Activated CD4-positive, alpha-beta T cell treated with anti-CD3 and anti-CD28 coated beads for 36 hours (primary cell): Measurements from ENCODE around the gene TLK2. TPM values are rescaled to one million over a fixed set of nuclear protein-coding genes. Genes with fewer than 3 reads are reported as not detected.
"Not testable (repeated sequence)": the region's sequence is repeated elsewhere in the genome, so short reads cannot be mapped to it uniquely, and the experiment has no call there.

ENCODE experiments used
- ATAC-seq: fragments of 200-7000 bp; cut with Tn5 transposase; one replicate; pipeline ENCODE4 v1.10.0; 2021; ENCODE audit warnings: mild to moderate bottlenecking, moderate library complexity
- CTCF ChIA-PET: fragments of 350-600 bp; sonication (Branson Sonifier 250); formaldehyde crosslinking; loops from one replicate; lab custom pipeline; 2021; ENCODE audit warnings: antibody characterized with exemption; lab: Charles Lee
- POLR2A ChIA-PET: fragments of 350-600 bp; sonication (Branson Sonifier 250); formaldehyde crosslinking; loops from one replicate; lab custom pipeline; 2021; ENCODE audit warnings: antibody characterized with exemption, inconsistent platforms; lab: Charles Lee
- DNase-seq: peaks from one replicate; pipeline ENCODE4 v3.0.0-alpha.2; 2020
- H3K27ac Mint-ChIP-seq: one replicate; pipeline ENCODE4 v1.8.0; 2021; ENCODE audit warnings: mixed read lengths
- H3K27me3 Mint-ChIP-seq: one replicate; pipeline ENCODE4 v1.8.0; 2021; ENCODE audit warnings: mixed read lengths
- H3K36me3 Mint-ChIP-seq: one replicate; pipeline ENCODE4 v1.8.0; 2021; ENCODE audit warnings: low read depth, mixed read lengths
- H3K4me1 Mint-ChIP-seq: one replicate; pipeline ENCODE4 v1.8.0; 2021; ENCODE audit warnings: mixed read lengths
- H3K4me3 Mint-ChIP-seq: one replicate; pipeline ENCODE4 v1.8.0; 2021; ENCODE audit warnings: mild to moderate bottlenecking, moderate library complexity, mixed read lengths
- H3K9me3 Mint-ChIP-seq: one replicate; pipeline ENCODE4 v1.8.0; 2021; ENCODE audit warnings: low read depth, mixed read lengths
- intact Hi-C, 2 experiments: fragments of 100-400 bp; cut with DNase I in 1 of 2; cut with micrococcal nuclease in 1 of 2; formaldehyde crosslinking; loops; one replicate each; pipeline versions ENCODE4 v1.14.2 to v1.15.1; 2022 to 2024; cut with DNase I, micrococcal nuclease
- total RNA-seq, 2 experiments: library from RNA; stranded (reverse); gene quantifications; one replicate each; pipeline ENCODE4 v1.2.3, GENCODE V29; 2021

Gene TLK2
- total RNA-seq, 2 experiments from 2014 or later, result 37.4 to 60.2 TPM

DNA sequence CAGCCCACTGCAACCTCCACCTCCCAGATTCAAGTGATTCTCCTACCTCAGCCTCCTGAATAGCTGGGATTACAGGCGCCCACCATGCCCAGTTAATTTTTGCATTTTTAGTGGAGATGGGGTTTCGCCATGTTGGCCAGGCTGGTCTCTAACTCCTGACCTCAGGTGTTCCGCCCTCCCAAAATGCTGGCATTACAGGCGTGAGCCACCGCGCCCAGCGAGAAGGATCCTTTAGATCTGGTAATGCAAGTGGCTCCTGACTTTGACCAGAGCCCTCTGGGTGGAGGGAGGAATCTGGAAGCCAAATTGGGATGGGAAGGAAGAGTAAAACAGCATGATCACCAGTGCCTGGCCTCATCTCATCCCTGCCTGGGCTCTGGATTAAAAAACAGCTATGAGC is 13.4 kb upstream of the TLK2 start:
- POLR2A ChIA-PET, H3K4me3 Mint-ChIP-seq, H3K36me3 Mint-ChIP-seq, ATAC-seq, DNase-seq, H3K9me3 Mint-ChIP-seq, H3K27me3 Mint-ChIP-seq, H3K4me1 Mint-ChIP-seq, intact Hi-C loops, H3K27ac Mint-ChIP-seq, CTCF ChIA-PET: not testable (repeated sequence)

- peak; percentile 81 for DNase-seq
- H3K27me3 Mint-ChIP-seq, H3K9me3 Mint-ChIP-seq, intact Hi-C loops, H3K36me3 Mint-ChIP-seq, CTCF ChIA-PET, H3K4me1 Mint-ChIP-seq, H3K4me3 Mint-ChIP-seq, H3K27ac Mint-ChIP-seq: not testable (repeated sequence)
- ATAC-seq, result peak; percentile 64
- POLR2A ChIA-PET, result interaction anchor here (0.6 kb wide), 1 partner anchor 11 kb away, joined by 10 read pairs; no protein-coding TSS in a partner anchor
Measured at GRCh38 chr17:62470666-62471379, 7.8 kb upstream of the TLK2 start.

- ATAC-seq, H3K4me1 Mint-ChIP-seq, H3K36me3 Mint-ChIP-seq, H3K4me3 Mint-ChIP-seq, CTCF ChIA-PET, POLR2A ChIA-PET, DNase-seq, H3K27ac Mint-ChIP-seq, H3K9me3 Mint-ChIP-seq, H3K27me3 Mint-ChIP-seq, intact Hi-C loops: not testable (repeated sequence)
Measured at GRCh38 chr17:62471380-62471880, 7.2 kb upstream of the TLK2 start.

GRCh38 chr17:62473030-62473982 is 5.3 kb upstream of the TLK2 start:
- H3K36me3 Mint-ChIP-seq, H3K4me3 Mint-ChIP-seq, ATAC-seq, DNase-seq, POLR2A ChIA-PET, H3K9me3 Mint-ChIP-seq, intact Hi-C loops, H3K27ac Mint-ChIP-seq, H3K27me3 Mint-ChIP-seq: not testable (repeated sequence)
- H3K4me1 Mint-ChIP-seq, result peaks cover 15% of the 10 kb centered on the region
- CTCF ChIA-PET, result interaction anchor here (0.7 kb wide), 2 partner anchors 15 to 31 kb away, joined by 3 read pairs; no protein-coding TSS in a partner anchor

DNA sequence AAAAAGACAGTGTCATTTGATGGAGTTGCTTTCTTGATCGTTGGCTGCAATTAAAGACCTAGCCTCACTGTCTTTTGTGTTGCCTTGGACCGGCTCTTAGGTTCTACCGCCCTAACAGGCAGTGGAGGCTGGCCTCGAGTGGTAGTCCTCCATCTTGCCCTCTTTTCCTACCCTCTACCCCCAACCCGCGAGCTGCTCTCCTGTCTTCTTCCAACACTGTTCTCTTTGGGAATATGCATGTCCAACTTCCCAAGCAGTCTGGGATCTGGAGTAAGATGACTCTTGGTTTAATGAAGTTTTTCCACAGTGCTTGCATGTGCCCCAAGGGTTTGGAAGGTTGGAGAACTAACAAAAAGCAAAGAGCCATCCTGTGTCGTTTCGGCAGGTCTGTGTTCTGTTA is 1.5 kb upstream of the TLK2 start:
- POLR2A ChIA-PET, H3K27me3 Mint-ChIP-seq, CTCF ChIA-PET, ATAC-seq, H3K9me3 Mint-ChIP-seq, DNase-seq: not testable (repeated sequence)
- H3K4me1 Mint-ChIP-seq, result peaks cover 21% of the 10 kb centered on the region
- peak overlapping the region; percentile 72 for H3K27ac Mint-ChIP-seq
- H3K36me3 Mint-ChIP-seq, result peaks cover 14% of the 10 kb centered on the region
- H3K4me3 Mint-ChIP-seq, result peak overlapping the region; percentile 73
- intact Hi-C loops, result loop anchor here (5.0 kb wide), 2 partner anchors 55 to 490 kb away; partner anchors contain the start of genes METTL2A (in 1 of the 2) and TANC2 (in 1 of the 2)

DNA sequence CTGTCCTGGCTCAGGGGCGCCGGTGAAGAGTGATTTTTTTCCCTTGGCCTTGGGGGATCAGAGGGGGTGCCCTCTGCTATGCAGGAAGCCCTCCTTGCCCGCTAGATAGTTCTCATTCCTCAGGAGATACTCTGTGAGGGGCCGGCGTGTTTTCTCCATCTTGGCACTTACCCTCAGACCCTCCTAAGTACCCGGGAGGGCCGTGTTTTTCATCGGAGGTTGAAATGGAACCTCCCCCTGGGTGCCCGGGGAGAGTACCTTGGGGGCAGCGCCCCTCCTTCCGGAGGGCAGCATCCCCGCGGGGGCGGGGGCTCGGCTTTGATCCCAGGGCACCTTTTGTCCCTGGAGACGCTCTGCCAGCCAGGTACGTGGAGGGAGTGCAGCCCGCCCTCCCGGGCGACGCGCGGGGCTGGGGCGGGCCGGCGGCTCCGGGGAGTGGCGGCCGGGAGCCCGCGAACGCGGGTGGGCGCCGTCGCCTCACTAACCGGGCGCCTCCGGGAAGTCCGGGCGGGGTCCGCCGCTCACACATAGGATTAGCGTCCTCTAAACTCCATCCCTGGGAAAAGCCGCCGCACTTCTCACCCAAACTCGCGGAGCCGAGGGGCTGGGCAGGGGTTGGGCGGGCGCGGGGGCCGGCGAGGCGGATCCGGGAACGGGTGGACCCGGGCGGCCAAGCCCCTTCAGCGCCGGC is 762 bp upstream of the TLK2 start:
- H3K9me3 Mint-ChIP-seq, CTCF ChIA-PET, H3K27me3 Mint-ChIP-seq, POLR2A ChIA-PET: not testable (repeated sequence)
- peaks cover 19% of the 10 kb centered on the region for H3K36me3 Mint-ChIP-seq
- H3K27ac Mint-ChIP-seq, result peak overlapping the region; percentile 72
- intact Hi-C loops, result loop anchor here (1.0 to 5.0 kb wide), 4 partner anchors 55 to 489 kb away; partner anchors contain the start of genes METTL2A (in 2 of the 2) and TANC2 (in 1 of the 2)
- ATAC-seq, result peak; percentile 21
- DNase-seq, result peak; percentile 61
- peak overlapping the region; percentile 73 for H3K4me3 Mint-ChIP-seq
- peaks cover 24% of the 10 kb centered on the region for H3K4me1 Mint-ChIP-seq

DNA sequence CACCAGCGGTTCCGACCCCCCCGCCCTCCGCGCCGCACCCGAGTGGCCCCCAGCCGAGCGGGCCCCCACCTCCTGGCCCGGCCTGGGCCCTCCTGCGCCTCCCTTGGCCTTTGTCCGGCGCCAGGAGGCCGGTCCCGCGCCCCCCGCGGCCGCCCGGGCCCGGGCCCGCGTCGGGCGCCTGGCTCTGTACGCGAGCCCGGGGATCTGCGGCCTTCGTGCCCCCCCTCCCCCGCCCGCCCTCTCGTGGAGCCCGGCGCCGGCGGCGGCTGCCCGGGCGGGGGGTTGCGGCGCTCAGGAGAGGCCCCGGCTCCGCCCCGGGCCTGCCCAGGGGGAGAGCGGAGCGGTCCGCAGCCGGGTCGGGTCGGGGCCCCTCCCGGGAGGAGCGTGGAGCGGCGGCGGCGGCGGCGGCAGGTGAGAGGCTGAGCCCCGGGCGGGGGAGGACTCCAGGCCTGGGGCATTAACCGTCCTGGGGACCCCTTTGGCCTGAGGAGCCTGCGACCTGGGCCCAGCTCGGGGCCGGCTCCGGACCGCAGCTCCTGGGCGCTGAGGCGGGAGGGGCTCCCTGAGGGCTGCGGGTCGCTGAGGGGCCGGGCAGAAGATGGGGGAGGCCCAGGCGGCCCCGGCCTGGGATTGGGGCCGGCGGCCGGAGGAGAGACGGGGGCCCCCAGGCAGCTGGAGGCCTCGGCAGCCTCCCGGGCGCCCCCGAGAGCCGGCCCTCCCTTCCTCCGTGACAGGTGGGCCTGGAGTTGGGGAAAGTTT is 434 bp downstream of the TLK2 start:
- intact Hi-C loops, result loop anchor here (1.0 to 5.0 kb wide), 4 partner anchors 56 to 488 kb away; partner anchors contain the start of genes METTL2A (in 2 of the 2) and TANC2 (in 1 of the 2)
- POLR2A ChIA-PET, CTCF ChIA-PET: not testable (repeated sequence)

DNA sequence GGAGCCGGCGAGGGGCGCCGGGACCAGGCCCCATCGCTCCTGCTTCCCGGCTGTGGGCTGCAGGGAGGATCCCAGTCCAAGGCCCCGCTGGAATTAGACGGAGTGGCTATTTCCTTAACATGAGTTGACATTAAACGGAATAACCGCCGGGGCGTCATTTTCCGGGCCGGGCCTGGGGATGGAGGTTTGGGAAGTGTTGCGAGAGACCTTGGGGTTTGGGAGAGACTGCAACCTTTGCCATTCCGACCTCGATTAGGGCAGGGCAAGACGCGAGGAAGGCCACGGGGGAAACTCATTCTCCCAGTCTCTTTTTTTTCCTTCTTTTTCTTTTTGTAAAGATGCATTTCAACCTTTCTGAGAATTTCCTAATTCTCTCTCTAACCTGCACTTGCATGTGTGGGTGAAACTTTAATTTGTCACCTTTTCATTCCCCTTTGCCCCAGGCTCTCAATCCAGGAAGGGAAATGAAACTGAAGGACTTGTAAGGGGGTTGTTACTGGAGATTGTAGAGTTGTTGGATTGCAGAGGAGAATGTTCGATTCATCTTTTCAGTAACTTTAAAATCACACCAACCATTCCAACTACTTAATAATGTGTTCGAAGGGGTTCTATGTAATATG is 1.1 kb downstream of the TLK2 start:
- H3K27me3 Mint-ChIP-seq, CTCF ChIA-PET, ATAC-seq, POLR2A ChIA-PET, H3K9me3 Mint-ChIP-seq: not testable (repeated sequence)
- intact Hi-C loops, result loop anchor here (5.0 kb wide), 2 partner anchors 57 to 488 kb away; partner anchors contain the start of genes METTL2A (in 1 of the 2) and TANC2 (in 1 of the 2)
- Mint-ChIP-seq H3K4me1 (peaks cover 28% of the 10 kb centered on the region), H3K4me3 (peak overlapping the region; percentile 93), H3K27ac (peak overlapping the region; percentile 96), H3K36me3 (peaks cover 23% of the 10 kb centered on the region)
- peak; percentile 38 for DNase-seq

More for the DNA sequence above, 434 bp downstream of the TLK2 start:
- peak overlapping the region; percentile 93 for H3K4me3 Mint-ChIP-seq
- peak; percentile 57 for DNase-seq
- H3K9me3 Mint-ChIP-seq, H3K27me3 Mint-ChIP-seq: not testable (repeated sequence)
- ATAC-seq, result peak; percentile 37
- peaks cover 23% of the 10 kb centered on the region for H3K36me3 Mint-ChIP-seq
- H3K27ac Mint-ChIP-seq, result peak overlapping the region; percentile 96
- H3K4me1 Mint-ChIP-seq, result peaks cover 28% of the 10 kb centered on the region

DNA sequence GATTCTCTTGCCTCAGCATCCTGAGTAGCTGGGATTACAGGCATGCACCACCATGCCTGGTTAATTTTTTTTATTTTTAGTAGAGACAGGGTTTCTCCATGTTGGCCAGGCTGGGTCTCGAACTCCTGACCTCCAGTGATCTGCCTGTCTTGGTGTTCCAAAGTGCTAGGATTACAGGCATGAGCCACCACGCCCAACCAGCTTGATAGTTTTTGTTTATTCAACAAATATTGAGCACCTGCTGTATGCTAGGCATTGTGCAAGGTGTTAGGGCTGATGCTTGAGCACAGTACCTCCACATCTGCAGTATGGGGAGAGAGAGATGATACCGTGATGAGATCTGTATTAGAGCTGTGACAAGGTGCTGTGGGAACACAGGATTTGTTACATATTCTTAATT is 3.9 kb downstream of the TLK2 start:
- DNase-seq, ATAC-seq, H3K4me3 Mint-ChIP-seq, intact Hi-C loops, POLR2A ChIA-PET, H3K27ac Mint-ChIP-seq, H3K27me3 Mint-ChIP-seq, H3K9me3 Mint-ChIP-seq: not testable (repeated sequence)
- CTCF ChIA-PET, result interaction anchor here (0.6 to 1.1 kb wide), 2 partner anchors 61 to 1401 kb away, joined by 3 to 5 read pairs; no protein-coding TSS in a partner anchor
- H3K36me3 Mint-ChIP-seq, result peaks cover 24% of the 10 kb centered on the region
- H3K4me1 Mint-ChIP-seq, result peaks cover 33% of the 10 kb centered on the region

GRCh38 chr17:62490990-62491389 is 12.4 kb downstream of the TLK2 start:
- H3K4me3 Mint-ChIP-seq, CTCF ChIA-PET, H3K9me3 Mint-ChIP-seq, H3K27me3 Mint-ChIP-seq, intact Hi-C loops, POLR2A ChIA-PET, H3K27ac Mint-ChIP-seq, DNase-seq, ATAC-seq: not testable (repeated sequence)
- Mint-ChIP-seq H3K4me1 (peaks cover 23% of the 10 kb centered on the region), H3K36me3 (peaks cover 13% of the 10 kb centered on the region)
